GM21367 (cell line): Measurements from ENCODE around the gene HSPB8.
"Not testable (repeated sequence)": the region's sequence is repeated elsewhere in the genome, so short reads cannot be mapped to it uniquely, and the experiment has no call there.

Experiments used
- ATAC-seq: cut with Tn5 transposase; IDR thresholded peaks from one replicate; pipeline ENCODE4 v1.9.1; 2021; ENCODE audit not compliant: unreplicated experiment

HSPB8 gene

GRCh38 chr12:119204671-119205285, 26.0 kb downstream of the HSPB8 start:
- ATAC-seq, result no peak

- no peak for ATAC-seq
Observed at GRCh38 chr12:119206348-119207062, 27.8 kb downstream of the HSPB8 start.

- ATAC-seq, result no peak
Observed at GRCh38 chr12:119207063-119207560, 28.4 kb downstream of the HSPB8 start.

- ATAC-seq, result no peak
Observed at GRCh38 chr12:119208626-119209061, 29.9 kb downstream of the HSPB8 start.

GRCh38 chr12:119211884-119212283, 33.2 kb downstream of the HSPB8 start:
- no peak for ATAC-seq

GRCh38 chr12:119216084-119216483, 37.4 kb downstream of the HSPB8 start:
- no peak for ATAC-seq

GRCh38 chr12:119218875-119219274, 40.1 kb downstream of the HSPB8 start:
- not testable (repeated sequence) for ATAC-seq

GRCh38 chr12:119222222-119222951, 43.7 kb downstream of the HSPB8 start:
- no peak for ATAC-seq

DNA sequence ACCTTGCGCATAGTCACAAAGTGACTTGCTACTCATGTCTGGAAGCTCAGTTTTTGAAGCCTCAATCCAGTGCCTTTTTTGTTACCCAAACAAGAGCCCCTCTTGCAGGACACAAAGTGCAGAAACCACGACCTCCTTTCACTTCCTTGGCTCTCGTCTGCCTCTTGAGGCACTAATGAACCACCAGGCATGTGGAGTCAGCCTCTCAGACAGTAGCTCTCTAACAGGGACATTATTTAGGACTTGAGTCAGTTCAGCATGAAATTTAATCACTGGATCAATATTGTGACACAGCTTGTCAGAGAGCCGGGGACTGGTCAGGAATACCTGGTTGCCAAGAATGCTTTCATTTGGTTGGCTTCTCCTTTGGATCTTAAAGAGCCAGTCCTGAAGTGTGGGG, 46.7 kb downstream of the HSPB8 start:
- ATAC-seq, result no peak

DNA sequence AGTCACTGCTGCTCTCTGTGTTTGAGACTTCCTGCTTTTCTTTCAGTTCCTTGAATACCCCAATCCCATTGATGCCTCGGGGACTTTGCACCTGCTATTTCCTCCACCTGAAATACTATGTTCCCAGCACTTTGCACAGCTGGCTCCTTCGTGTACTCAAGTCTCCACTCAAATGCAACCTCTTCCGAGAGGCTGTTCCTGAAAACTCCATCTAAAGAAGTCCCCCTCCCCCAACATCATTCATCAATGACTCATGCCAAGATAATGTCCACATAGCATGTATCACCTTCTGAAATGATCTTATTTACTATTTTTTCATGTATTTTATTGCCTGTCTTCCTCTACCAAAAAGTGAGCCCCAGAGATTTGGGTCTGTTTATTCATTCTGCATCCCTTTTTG, 48.6 kb downstream of the HSPB8 start:
- no peak for ATAC-seq

DNA sequence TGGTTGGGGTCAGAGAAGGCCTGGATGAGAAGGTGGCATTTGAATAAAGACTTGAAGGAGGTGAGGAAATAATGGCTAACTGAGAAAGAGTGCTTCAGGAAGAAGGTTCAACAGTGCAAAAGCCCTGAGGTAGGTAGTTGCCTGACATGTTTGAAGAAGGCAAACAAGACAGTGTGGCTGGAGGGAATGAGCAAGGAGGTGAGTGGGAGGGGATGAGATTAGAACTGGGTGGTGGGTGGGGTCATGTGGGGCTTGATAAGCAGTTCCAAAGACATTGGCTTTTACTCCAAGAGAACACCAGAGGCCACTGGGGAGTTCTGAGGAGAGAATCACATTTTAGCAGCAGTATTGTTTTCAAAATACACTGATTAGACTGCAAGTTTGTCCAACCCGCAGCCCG, 50.5 kb downstream of the HSPB8 start:
- no peak for ATAC-seq

- ATAC-seq, result no peak
Observed at GRCh38 chr12:119229837-119230236, 51.1 kb downstream of the HSPB8 start.

GRCh38 chr12:119230807-119231206, 52.1 kb downstream of the HSPB8 start:
- ATAC-seq, result no peak

DNA sequence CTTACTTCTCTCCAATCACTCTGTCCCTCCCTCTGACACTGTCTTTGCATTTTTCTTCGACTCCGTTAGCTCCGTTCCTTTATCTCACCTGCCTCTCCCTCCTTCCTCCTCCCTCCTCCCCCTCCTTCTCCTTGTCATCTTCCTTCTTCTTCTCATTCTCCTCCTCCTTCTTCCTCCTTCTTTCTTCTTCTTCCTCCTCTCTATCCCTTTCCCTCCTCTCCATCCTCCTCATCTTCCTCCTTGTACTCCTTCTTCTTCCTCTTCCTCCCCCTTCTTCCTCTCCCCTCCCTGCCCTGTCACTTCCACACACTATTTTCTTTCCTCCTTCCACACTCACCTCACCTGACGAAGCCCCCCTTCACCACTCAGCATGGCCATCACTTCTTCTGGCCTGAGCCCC, 53.0 kb downstream of the HSPB8 start:
- no peak for ATAC-seq

GRCh38 chr12:119235197-119235751, 56.5 kb downstream of the HSPB8 start:
- no peak for ATAC-seq

GRCh38 chr12:119236372-119236771, 57.6 kb downstream of the HSPB8 start:
- ATAC-seq, result no peak

DNA sequence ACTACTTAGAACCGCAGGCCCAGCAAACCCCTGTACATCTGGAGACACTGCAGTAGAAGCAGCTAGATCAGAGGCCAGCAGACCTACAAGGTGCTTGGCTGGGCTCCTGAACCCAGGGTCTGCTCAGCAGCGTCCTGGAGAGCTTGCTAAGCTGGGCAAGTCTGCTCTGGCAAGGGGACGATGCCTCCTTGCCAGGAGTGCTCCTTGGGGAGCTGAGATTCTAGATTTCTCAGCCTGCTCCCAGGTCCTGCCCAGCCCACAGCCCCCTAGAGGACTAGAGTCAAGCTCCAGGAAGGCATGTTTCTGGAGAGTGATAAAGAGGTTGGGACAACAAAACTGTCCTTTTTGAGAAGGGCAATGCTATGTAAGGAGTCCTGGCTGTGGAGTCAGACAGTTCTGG, 60.3 kb downstream of the HSPB8 start:
- no peak for ATAC-seq

DNA sequence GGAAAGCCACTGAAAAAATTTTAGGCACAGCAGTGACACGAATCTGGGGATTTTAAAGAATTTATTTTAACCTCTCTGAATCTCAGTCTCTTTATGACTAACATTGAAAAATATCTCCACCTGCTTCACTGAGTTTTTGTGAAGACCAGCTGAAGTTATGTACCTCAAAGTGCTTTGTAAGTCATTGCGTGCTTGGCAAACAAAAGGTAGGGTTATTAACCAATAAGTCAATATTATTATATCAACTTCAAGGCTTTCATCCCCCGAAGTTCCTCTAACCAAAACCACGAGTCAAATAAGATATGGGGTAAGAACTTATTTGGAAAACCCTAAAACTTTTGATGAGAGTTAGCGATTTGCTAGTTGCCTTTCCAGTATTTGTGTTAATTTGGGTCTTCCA, 62.3 kb downstream of the HSPB8 start:
- ATAC-seq, result no peak

- no peak for ATAC-seq
Observed at GRCh38 chr12:119241580-119242169, 62.9 kb downstream of the HSPB8 start.
